Effector memory CD4-positive, alpha-beta T cell (primary cell): ENCODE measurements around the gene NPR1.

Source experiments
- DNase-seq, 3 donors: peaks; one replicate each; pipeline ENCODE4 v3.0.0-alpha.2; 2020
- H3K27ac ChIP-seq: 2 replicates; pipeline ENCODE4 v1.7.0; 2013; ENCODE audit warnings: mild to moderate bottlenecking, low read length, moderate library complexity; ENCODE audit not compliant: insufficient read depth, poor library complexity, severe bottlenecking
- H3K27me3 ChIP-seq: replicated peaks from 2 replicates; pipeline ENCODE4 v1.7.0; 2013; ENCODE audit warnings: mild to moderate bottlenecking, low read length; ENCODE audit not compliant: insufficient read depth, control insufficient read depth, poor library complexity, severe bottlenecking
- H3K36me3 ChIP-seq: 2 replicates; pipeline ENCODE4 v1.7.0; 2013; ENCODE audit warnings: mild to moderate bottlenecking, low read length, moderate library complexity; ENCODE audit not compliant: control insufficient read depth, insufficient read depth
- H3K4me1 ChIP-seq: 2 replicates; pipeline ENCODE4 v1.7.0; 2013; ENCODE audit warnings: low read length, mild to moderate bottlenecking; ENCODE audit not compliant: control insufficient read depth, insufficient read depth, poor library complexity, severe bottlenecking
- H3K4me3 ChIP-seq: 2 replicates; pipeline ENCODE4 v1.7.0; 2013; ENCODE audit warnings: low read length, low read depth, mild to moderate bottlenecking; ENCODE audit not compliant: insufficient read depth, poor library complexity, severe bottlenecking
- H3K9me3 ChIP-seq: 2 replicates; pipeline ENCODE4 v1.7.0; 2013; ENCODE audit warnings: mild to moderate bottlenecking, low read length, moderate library complexity; ENCODE audit not compliant: control insufficient read depth

NPR1 gene

GRCh38 chr1:153688736-153689328 lies 10.3 kb downstream of the NPR1 start:
- H3K36me3 ChIP-seq = no peaks in the 10 kb centered on the region
- H3K27ac ChIP-seq = no peak overlapping the region
- DNase-seq = no peak
- no peaks in the 10 kb centered on the region for H3K4me1 ChIP-seq
- no peaks in the 10 kb centered on the region for H3K27me3 ChIP-seq
- no peaks in the 10 kb centered on the region for H3K9me3 ChIP-seq
- H3K4me3 ChIP-seq = no peak overlapping the region

- DNase-seq = no peak
- Histone ChIP-seq H3K9me3 (no peaks in the 10 kb centered on the region), H3K4me1 (no peaks in the 10 kb centered on the region), H3K27me3 (no peaks in the 10 kb centered on the region), H3K4me3 (no peak overlapping the region), H3K27ac (no peak overlapping the region), H3K36me3 (no peaks in the 10 kb centered on the region)
Measured at GRCh38 chr1:153693466-153693865, 15.0 kb downstream of the NPR1 start.

GRCh38 chr1:153696741-153697140 lies 18.3 kb downstream of the NPR1 start:
- Histone ChIP-seq H3K27me3 (no peaks in the 10 kb centered on the region), H3K36me3 (no peaks in the 10 kb centered on the region), H3K9me3 (no peaks in the 10 kb centered on the region), H3K4me1 (no peaks in the 10 kb centered on the region), H3K27ac (no peak overlapping the region), H3K4me3 (no peak overlapping the region)
- no peak for DNase-seq

- Histone ChIP-seq H3K9me3 (no peaks in the 10 kb centered on the region), H3K4me3 (no peak overlapping the region), H3K4me1 (no peaks in the 10 kb centered on the region), H3K27me3 (no peaks in the 10 kb centered on the region), H3K27ac (no peak overlapping the region), H3K36me3 (no peaks in the 10 kb centered on the region)
- no peak for DNase-seq
Measured at GRCh38 chr1:153697191-153698019, 18.9 kb downstream of the NPR1 start.

GRCh38 chr1:153698020-153698922 lies 19.8 kb downstream of the NPR1 start:
- H3K9me3 ChIP-seq = no peaks in the 10 kb centered on the region
- DNase-seq = no peak
- no peaks in the 10 kb centered on the region for H3K36me3 ChIP-seq
- no peak overlapping the region for H3K27ac ChIP-seq
- no peaks in the 10 kb centered on the region for H3K4me1 ChIP-seq
- no peak overlapping the region for H3K4me3 ChIP-seq
- H3K27me3 ChIP-seq = no peaks in the 10 kb centered on the region

GRCh38 chr1:153698923-153699714 lies 20.6 kb downstream of the NPR1 start:
- Histone ChIP-seq H3K27me3 (no peaks in the 10 kb centered on the region), H3K36me3 (no peaks in the 10 kb centered on the region), H3K4me3 (no peak overlapping the region), H3K27ac (no peak overlapping the region), H3K4me1 (no peaks in the 10 kb centered on the region), H3K9me3 (no peaks in the 10 kb centered on the region)
- DNase-seq = no peak

- Histone ChIP-seq H3K9me3 (no peaks in the 10 kb centered on the region), H3K36me3 (no peaks in the 10 kb centered on the region), H3K4me1 (no peaks in the 10 kb centered on the region), H3K27me3 (no peaks in the 10 kb centered on the region), H3K4me3 (no peak overlapping the region), H3K27ac (no peak overlapping the region)
- no peak for DNase-seq
Measured at GRCh38 chr1:153699768-153700167, 21.3 kb downstream of the NPR1 start.

GRCh38 chr1:153705484-153705883 lies 27.0 kb downstream of the NPR1 start:
- no peaks in the 10 kb centered on the region for H3K36me3 ChIP-seq
- no peak for DNase-seq

GRCh38 chr1:153711026-153711425 lies 32.5 kb downstream of the NPR1 start:
- no peak overlapping the region for H3K4me3 ChIP-seq
- no peaks in the 10 kb centered on the region for H3K36me3 ChIP-seq
- no peak for DNase-seq
- no peak overlapping the region for H3K27ac ChIP-seq
- no peaks in the 10 kb centered on the region for H3K9me3 ChIP-seq
- no peaks in the 10 kb centered on the region for H3K27me3 ChIP-seq
- no peaks in the 10 kb centered on the region for H3K4me1 ChIP-seq

More at GRCh38 chr1:153705484-153705883, 27.0 kb downstream of the NPR1 start:
- Histone ChIP-seq H3K27ac (no peak overlapping the region), H3K9me3 (no peaks in the 10 kb centered on the region), H3K27me3 (no peaks in the 10 kb centered on the region), H3K4me1 (no peaks in the 10 kb centered on the region), H3K4me3 (no peak overlapping the region)
